ENCODE results near the gene ANO7. TPM values are rescaled to one million over a fixed set of nuclear protein-coding genes. Genes with fewer than 3 reads are reported as not detected.

The ANO7 gene
- total and polyA plus RNA-seq, 2 of the 13 experiments (the other 11 are each of a cell fraction or from before 2014, with no cell fraction given): 4.1 to 4.9 TPM

- TF ChIP-seq HBP1 (CRISPR knock-in tag; IDR thresholded peaks at IDR 0.05; ENCODE audit: low read depth) (peak; percentile 88), FOXP4 (CRISPR knock-in tag; IDR thresholded peaks at IDR 0.05) (peak; percentile 22; the same call in 1 of the 2 replicates), ZBTB20 (CRISPR knock-in tag; IDR thresholded peaks at IDR 0.05; ENCODE audit: borderline replicate concordance, low read depth) (peak; percentile 26; the same call in 1 of the 2 replicates), ZHX1 (CRISPR knock-in tag; IDR thresholded peaks at IDR 0.05; ENCODE audit: low read depth) (peak; percentile 71; the same call in 1 of the 2 replicates), ZBTB38 (CRISPR knock-in tag; IDR thresholded peaks at IDR 0.05) (peak; percentile 91), FOXJ3 (CRISPR knock-in tag; IDR thresholded peaks at IDR 0.05; ENCODE audit: borderline replicate concordance) (no peak), ZNF780A (CRISPR knock-in tag; IDR thresholded peaks at IDR 0.05) (no peak), ZBTB1 (CRISPR knock-in tag; IDR thresholded peaks at IDR 0.05; ENCODE audit: borderline replicate concordance) (no peak; the same call in 1 of the 2 replicates), CEBPZ (IDR thresholded peaks at IDR 0.05; ENCODE audit: low read length) (no peak), TFAP4 (IDR thresholded peaks at IDR 0.05; ENCODE audit: borderline replicate concordance, low read depth) (peak; percentile 47; the same call in 1 of the 2 replicates), NFIB (CRISPR knock-in tag; IDR thresholded peaks at IDR 0.05; ENCODE audit: borderline replicate concordance) (no peak), HMG20A (CRISPR knock-in tag; IDR thresholded peaks at IDR 0.05; ENCODE audit: borderline replicate concordance) (no peak; the same call in 1 of the 2 replicates), ZNF740 (CRISPR knock-in tag; IDR thresholded peaks at IDR 0.05) (0 out of 2 replicates have a peak, but pooled peaks have one; percentile 49), GATA4 (IDR thresholded peaks at IDR 0.05; ENCODE audit: borderline replicate concordance, low read depth) (no peak), SNRNP70 (IDR thresholded peaks at IDR 0.05; ENCODE audit: low read depth, low read length) (no peak), ZNF775 (CRISPR knock-in tag; IDR thresholded peaks at IDR 0.05; ENCODE audit: borderline replicate concordance) (no peak), KMT2B (CRISPR knock-in tag; IDR thresholded peaks at IDR 0.05) (peak; percentile 77)
Observed at GRCh38 chr2:241217320-241218031, 29.0 kb downstream of the ANO7 start (continued).
